RWPE1 (cell line): ENCODE data around the gene PRCD.
"Not testable (repeated sequence)": the region's sequence is repeated elsewhere in the genome, so short reads cannot be mapped to it uniquely, and the experiment has no call there.

ENCODE experiments used
- CTCF ChIA-PET: fragments of 350-600 bp; sonication (Branson Sonifier 250); formaldehyde crosslinking; extraction: SDS; loops from one replicate; lab custom pipeline; 2021; lab: Yijun Ruan, JAX
- POLR2A ChIA-PET: fragments of 400-600 bp; formaldehyde crosslinking; extraction: SDS; loops from one replicate; lab custom pipeline; 2020; ENCODE audit warnings: antibody characterized with exemption; ENCODE audit not compliant: low non-redundant PET; lab: Yijun Ruan, JAX
- DNase-seq: peaks from one replicate; pipeline ENCODE4 v3.0.0; 2012; ENCODE audit warnings: low spot score
- H3K27ac ChIP-seq: fragments of 450-650 bp; 2 replicates; pipeline ENCODE4 v1.5.1; 2017
- TF ChIP-seq, protein P1 (sequence below): fragments of 450-650 bp; conservative IDR thresholded peaks from 2 replicates; pipeline ENCODE4 v1.5.1; 2017; ENCODE audit warnings: low read depth, mild to moderate bottlenecking

Gene PRCD

GRCh38 chr17:76553178-76553908 lies 13.5 kb downstream of the PRCD start:
- POLR2A ChIA-PET = no interaction called here
- CTCF ChIA-PET = no interaction called here
- TF ChIP-seq, protein P1, sequence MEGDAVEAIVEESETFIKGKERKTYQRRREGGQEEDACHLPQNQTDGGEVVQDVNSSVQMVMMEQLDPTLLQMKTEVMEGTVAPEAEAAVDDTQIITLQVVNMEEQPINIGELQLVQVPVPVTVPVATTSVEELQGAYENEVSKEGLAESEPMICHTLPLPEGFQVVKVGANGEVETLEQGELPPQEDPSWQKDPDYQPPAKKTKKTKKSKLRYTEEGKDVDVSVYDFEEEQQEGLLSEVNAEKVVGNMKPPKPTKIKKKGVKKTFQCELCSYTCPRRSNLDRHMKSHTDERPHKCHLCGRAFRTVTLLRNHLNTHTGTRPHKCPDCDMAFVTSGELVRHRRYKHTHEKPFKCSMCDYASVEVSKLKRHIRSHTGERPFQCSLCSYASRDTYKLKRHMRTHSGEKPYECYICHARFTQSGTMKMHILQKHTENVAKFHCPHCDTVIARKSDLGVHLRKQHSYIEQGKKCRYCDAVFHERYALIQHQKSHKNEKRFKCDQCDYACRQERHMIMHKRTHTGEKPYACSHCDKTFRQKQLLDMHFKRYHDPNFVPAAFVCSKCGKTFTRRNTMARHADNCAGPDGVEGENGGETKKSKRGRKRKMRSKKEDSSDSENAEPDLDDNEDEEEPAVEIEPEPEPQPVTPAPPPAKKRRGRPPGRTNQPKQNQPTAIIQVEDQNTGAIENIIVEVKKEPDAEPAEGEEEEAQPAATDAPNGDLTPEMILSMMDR = no peak
- no peak for DNase-seq
- H3K27ac ChIP-seq = peak overlapping the region; percentile 91

GRCh38 chr17:76554131-76554530 lies 14.3 kb downstream of the PRCD start:
- ChIA-PET POLR2A (no interaction called here), CTCF (no interaction called here)
- peak overlapping the region; percentile 91 for H3K27ac ChIP-seq

GRCh38 chr17:76556765-76557367 lies 17.0 kb downstream of the PRCD start:
- TF ChIP-seq, protein P1 = no peak
- ChIA-PET POLR2A (interaction anchor here (0.6 to 1.1 kb wide), 3 partner anchors 10 to 171 kb away, joined by 3 to 5 read pairs (median 3); no protein-coding TSS in a partner anchor), CTCF (interaction anchor here (0.7 to 3.8 kb wide), 5 partner anchors 10 to 67 kb away, joined by 3 to 14 read pairs (median 5); partner anchors contain the start of genes CYGB and ST6GALNAC2)
- peak overlapping the region; percentile 94 for H3K27ac ChIP-seq
- no peak for DNase-seq

More at GRCh38 chr17:76554131-76554530, 14.3 kb downstream of the PRCD start:
- TF ChIP-seq, protein P1 = no peak
- DNase-seq = no peak

GRCh38 chr17:76557368-76558197 lies 17.7 kb downstream of the PRCD start:
- DNase-seq = peak; percentile 83
- POLR2A ChIA-PET = interaction anchor here (1.1 kb wide), 2 partner anchors 9 to 114 kb away, joined by 3 read pairs; no protein-coding TSS in a partner anchor
- peak overlapping the region; percentile 94 for H3K27ac ChIP-seq
- TF ChIP-seq, protein P1 = peak; percentile 55
- CTCF ChIA-PET = interaction anchor here (0.7 to 3.8 kb wide), 6 partner anchors 11 to 67 kb away, joined by 3 to 14 read pairs (median 6); partner anchors contain the start of genes CYGB and ST6GALNAC2

GRCh38 chr17:76558198-76559095 lies 18.6 kb downstream of the PRCD start:
- ChIA-PET POLR2A (interaction anchor here (1.1 kb wide), 1 partner anchor 113 kb away, joined by 3 read pairs; no protein-coding TSS in a partner anchor), CTCF (interaction anchor here (0.6 to 3.8 kb wide), 4 partner anchors 28 to 66 kb away, joined by 3 to 14 read pairs (median 10); partner anchors contain the start of gene ST6GALNAC2)
- TF ChIP-seq, protein P1 = peak; percentile 81
- peak overlapping the region; percentile 94 for H3K27ac ChIP-seq
- DNase-seq = no peak

GRCh38 chr17:76559460-76559859 lies 19.6 kb downstream of the PRCD start:
- H3K27ac ChIP-seq = peak overlapping the region; percentile 83
- POLR2A ChIA-PET, DNase-seq: not testable (repeated sequence)
- CTCF ChIA-PET = interaction anchor here (2.3 to 3.8 kb wide), 3 partner anchors 34 to 65 kb away, joined by 8 to 14 read pairs (median 13); no protein-coding TSS in a partner anchor
